GM10248 (cell line): ENCODE results near the gene GABBR2.

ENCODE experiments used
- CTCF ChIA-PET: fragments of 300-600 bp; sonication (Branson Sonifier 250); formaldehyde crosslinking; extraction: SDS; loops from one replicate; lab custom pipeline; 2021; ENCODE audit warnings: antibody characterized with exemption; lab: Yijun Ruan, JAX
- POLR2A ChIA-PET: fragments of 350-650 bp; sonication (Branson Sonifier 250); formaldehyde crosslinking; extraction: SDS; loops from one replicate; lab custom pipeline; 2020; ENCODE audit warnings: antibody characterized with exemption; lab: Yijun Ruan, JAX
- DNase-seq: peaks from one replicate; pipeline ENCODE4 v3.0.0; 2012; ENCODE audit errors: extremely low spot score
- TF ChIP-seq, protein P1 (sequence below): IDR thresholded peaks from 2 replicates; pipeline ENCODE4 v1.5.1; 2012; ENCODE audit warnings: mild to moderate bottlenecking, low read depth; ENCODE audit errors: extremely low read depth, missing control alignments, control extremely low read depth

Gene GABBR2

DNA sequence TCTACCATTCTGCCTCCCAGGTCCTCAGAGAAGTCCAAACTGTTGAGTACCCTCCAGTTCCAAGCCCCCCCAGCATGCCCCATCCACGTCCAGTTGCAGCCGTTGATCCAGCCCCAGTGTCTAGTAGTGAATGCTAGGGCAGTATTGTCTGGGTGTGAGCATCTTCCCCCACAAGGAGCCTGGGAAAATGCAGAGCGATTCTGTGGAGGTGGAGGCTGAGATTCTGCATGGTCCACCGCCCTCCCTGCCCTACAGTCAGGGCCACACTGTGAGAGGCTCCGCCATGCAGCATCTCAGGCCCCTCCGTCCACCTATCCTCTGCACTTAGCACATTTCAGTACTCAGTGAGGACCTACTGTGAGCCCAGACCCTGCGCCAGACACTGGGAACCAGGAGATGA, 135.9 kb downstream of the GABBR2 start:
- TF ChIP-seq, protein P1, sequence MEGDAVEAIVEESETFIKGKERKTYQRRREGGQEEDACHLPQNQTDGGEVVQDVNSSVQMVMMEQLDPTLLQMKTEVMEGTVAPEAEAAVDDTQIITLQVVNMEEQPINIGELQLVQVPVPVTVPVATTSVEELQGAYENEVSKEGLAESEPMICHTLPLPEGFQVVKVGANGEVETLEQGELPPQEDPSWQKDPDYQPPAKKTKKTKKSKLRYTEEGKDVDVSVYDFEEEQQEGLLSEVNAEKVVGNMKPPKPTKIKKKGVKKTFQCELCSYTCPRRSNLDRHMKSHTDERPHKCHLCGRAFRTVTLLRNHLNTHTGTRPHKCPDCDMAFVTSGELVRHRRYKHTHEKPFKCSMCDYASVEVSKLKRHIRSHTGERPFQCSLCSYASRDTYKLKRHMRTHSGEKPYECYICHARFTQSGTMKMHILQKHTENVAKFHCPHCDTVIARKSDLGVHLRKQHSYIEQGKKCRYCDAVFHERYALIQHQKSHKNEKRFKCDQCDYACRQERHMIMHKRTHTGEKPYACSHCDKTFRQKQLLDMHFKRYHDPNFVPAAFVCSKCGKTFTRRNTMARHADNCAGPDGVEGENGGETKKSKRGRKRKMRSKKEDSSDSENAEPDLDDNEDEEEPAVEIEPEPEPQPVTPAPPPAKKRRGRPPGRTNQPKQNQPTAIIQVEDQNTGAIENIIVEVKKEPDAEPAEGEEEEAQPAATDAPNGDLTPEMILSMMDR = no peak
- no peak for DNase-seq
- CTCF ChIA-PET = interaction anchor here (1.1 to 4.2 kb wide), 2 partner anchors 36 to 203 kb away, joined by 3 to 12 read pairs; no protein-coding TSS in a partner anchor
- POLR2A ChIA-PET = no interaction called here

DNA sequence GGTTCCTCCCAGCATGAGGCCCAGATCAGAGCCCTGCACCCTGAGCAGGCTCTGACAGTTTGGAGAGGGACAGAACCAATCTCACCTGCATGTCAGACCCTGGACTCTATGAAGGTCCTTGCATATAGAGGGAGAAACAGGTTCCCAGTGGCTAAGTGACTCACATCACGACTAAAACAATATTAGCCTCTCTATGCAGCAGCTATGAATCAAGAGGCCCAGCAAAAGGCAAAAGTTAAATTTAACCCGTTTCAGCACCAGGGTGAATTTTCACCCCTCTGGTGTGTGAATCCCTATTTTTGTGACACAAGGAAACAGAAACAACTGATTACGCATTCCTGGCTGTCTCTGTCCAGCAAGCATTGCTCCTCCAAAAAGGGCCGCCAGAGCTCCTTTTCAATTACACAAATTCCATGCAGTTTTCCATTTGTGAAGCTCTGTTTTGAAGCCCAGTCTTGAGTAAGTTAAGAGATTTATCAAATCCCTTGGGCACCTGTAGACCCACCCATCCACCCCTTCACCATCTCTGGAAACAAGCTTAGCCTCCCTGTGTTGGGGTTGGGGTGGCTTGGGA, 136.6 kb downstream of the GABBR2 start:
- TF ChIP-seq, protein P1 = no peak
- no peak for DNase-seq
- ChIA-PET POLR2A (no interaction called here), CTCF (interaction anchor here (1.1 to 4.2 kb wide), 3 partner anchors 36 to 203 kb away, joined by 3 to 12 read pairs (median 4); no protein-coding TSS in a partner anchor)

DNA sequence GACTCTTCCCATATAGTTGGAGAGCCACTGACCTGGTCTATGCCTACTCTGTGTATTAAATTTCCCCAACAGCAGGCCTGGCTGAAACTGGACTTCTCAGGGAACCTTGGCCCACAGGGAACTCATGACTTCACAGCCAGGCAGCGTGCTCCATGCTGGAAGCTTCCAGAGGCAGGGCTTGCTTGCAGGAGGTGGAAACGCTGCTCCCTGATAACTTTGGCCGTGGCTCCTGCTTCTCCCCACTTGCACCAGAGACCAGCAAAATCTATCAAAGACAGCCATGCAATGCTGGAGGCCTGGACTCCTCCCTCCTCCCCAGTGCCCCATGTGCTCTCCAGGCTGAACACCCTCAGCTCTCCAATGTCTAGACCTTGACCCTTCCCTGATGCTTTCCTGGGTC, 137.1 kb downstream of the GABBR2 start:
- DNase-seq = no peak
- CTCF ChIA-PET = interaction anchor here (1.1 to 1.4 kb wide), 2 partner anchors 35 to 204 kb away, joined by 3 to 4 read pairs; no protein-coding TSS in a partner anchor
- POLR2A ChIA-PET = no interaction called here
- TF ChIP-seq, protein P1 = no peak

DNA sequence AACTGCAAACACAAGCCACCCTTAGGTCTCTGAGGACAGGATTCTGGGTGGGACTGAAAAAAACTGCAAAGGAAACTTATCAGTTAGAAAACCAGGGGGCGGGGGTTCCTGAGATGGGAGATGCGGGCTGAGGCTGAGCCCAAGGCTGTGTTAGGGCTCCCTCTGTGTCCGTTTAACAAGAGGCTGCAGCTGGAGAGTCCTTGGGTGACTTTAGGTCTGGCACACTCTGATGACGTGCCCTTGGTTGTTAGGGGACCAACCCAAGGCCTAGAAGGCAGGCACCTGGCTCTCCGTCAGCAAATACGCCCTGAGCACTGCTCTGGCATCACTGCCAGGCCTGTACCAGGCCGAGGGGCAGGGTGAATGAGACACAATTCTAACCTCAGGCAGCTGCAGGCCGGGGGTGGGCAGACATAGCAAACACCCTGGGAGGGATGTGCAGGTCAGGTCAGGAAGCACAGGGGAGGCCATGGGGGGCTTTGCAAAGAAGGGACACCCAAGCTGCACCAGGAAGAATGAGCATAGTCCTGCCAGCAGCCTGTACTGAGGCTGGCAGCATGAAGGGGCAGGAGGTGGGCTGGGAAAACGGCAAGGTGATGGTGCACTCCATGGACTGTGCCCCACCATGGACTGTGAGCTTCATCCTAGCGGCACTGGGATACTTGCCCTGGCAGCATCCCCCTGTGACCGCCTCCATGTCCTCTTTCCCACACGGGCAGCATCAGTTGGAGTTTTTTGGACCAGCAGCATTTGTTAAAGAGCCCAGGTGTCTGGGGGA, 137.9 kb downstream of the GABBR2 start:
- POLR2A ChIA-PET = no interaction called here
- TF ChIP-seq, protein P1 = no peak
- CTCF ChIA-PET = interaction anchor here (1.4 kb wide), 1 partner anchor 35 kb away, joined by 4 read pairs; no protein-coding TSS in a partner anchor
- no peak for DNase-seq

DNA sequence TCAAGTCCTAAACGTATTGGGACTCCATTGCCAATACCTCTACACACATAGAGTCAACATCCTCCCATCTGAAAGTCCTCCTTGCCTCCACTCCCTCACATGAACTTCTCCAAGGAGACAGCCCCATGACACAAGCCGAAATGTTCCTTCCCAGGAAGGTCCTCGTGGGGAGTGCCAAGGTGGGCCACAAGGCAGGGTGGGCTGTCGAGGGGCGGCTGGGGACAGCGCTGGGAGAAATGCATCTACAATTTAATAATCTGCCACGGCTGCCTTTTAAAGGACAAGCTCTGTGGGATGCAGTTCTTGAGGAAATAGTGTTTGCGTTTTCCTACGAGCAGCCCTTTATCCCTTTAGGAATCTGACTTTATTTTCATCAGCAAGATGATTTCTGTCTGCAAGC, 138.7 kb downstream of the GABBR2 start:
- DNase-seq = no peak
- CTCF ChIA-PET = no interaction called here

DNA sequence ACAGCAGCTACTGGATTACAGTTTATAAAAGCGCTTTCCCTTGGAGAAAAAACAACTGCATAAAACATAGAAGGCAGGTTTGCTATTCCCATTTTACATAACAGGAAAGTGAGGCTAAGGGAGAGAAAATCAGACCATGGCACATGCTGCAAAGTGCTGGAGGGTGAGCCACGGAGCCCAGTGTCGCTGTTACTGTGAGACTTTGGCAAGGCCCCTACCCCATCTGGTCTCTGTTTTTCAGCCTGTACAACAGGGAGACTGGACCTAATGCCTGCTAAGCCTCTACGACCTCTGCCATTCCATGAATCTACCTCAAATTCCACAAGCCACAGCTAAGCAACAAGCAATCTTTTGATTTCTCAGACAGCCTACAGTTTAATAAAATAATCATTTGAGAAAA, 139.2 kb downstream of the GABBR2 start:
- ChIA-PET POLR2A (no interaction called here), CTCF (interaction anchor here (1.8 kb wide), 1 partner anchor 33 kb away, joined by 6 read pairs; no protein-coding TSS in a partner anchor)
- TF ChIP-seq, protein P1 = no peak
- DNase-seq = no peak

More for the DNA sequence above, 138.7 kb downstream of the GABBR2 start:
- POLR2A ChIA-PET = no interaction called here
- TF ChIP-seq, protein P1 = no peak
